Measurements from ENCODE around the gene GAPDH.
"Not testable (repeated sequence)": the region's sequence is repeated elsewhere in the genome, so short reads cannot be mapped to it uniquely, and the experiment has no call there.

Gene GAPDH

GRCh38 chr12:6494968-6495367, 39.3 kb upstream of the GAPDH start:
- no peak for DNase-seq (ENCODE audit: low read depth)
- no peak for TF ChIP-seq CTCF (conservative IDR thresholded peaks at IDR 0.05; ENCODE audit: low read depth, low read length)
- H3K4me3 ChIP-seq (ENCODE audit: low read depth, low read length) = no peak overlapping the region

GRCh38 chr12:6497291-6497690, 37.0 kb upstream of the GAPDH start:
- not testable (repeated sequence) for DNase-seq (ENCODE audit: low read depth)

DNA sequence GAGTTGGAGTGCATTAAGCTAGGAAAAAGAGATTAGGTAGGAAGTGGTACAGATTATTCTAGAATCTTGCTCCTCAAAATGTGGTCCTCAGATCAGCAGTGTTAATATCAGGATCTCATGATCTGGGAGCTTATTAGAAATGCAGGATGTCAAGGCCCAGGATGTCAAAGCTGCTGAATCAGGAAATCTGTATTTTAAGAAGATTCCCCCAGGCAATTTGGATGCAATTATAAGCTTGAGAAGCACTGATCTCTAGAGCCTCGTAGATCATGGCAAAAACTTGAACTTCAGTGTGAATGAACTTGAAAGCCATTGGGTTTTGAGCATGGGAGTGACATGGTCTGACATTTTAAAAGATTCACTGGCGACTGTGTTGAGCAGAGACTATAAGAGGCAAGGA, 33.9 kb upstream of the GAPDH start:
- TF ChIP-seq CTCF (conservative IDR thresholded peaks at IDR 0.05; ENCODE audit: low read depth, low read length) = no peak
- H3K4me3 ChIP-seq (ENCODE audit: low read depth, low read length) = no peak overlapping the region
- DNase-seq (ENCODE audit: low read depth) = no peak

More at GRCh38 chr12:6497291-6497690, 37.0 kb upstream of the GAPDH start:
- not testable (repeated sequence) for H3K4me3 ChIP-seq (ENCODE audit: low read depth, low read length)

GRCh38 chr12:6507102-6507998, 27.0 kb upstream of the GAPDH start:
- TF ChIP-seq CTCF (conservative IDR thresholded peaks at IDR 0.05; ENCODE audit: low read depth, low read length) = no peak
- DNase-seq (ENCODE audit: low read depth) = peak; percentile 39
- no peak overlapping the region for H3K4me3 ChIP-seq (ENCODE audit: low read depth, low read length)

GRCh38 chr12:6508087-6508486, 26.2 kb upstream of the GAPDH start:
- no peak overlapping the region for H3K4me3 ChIP-seq (ENCODE audit: low read depth, low read length)
- no peak for DNase-seq (ENCODE audit: low read depth)
- TF ChIP-seq CTCF (conservative IDR thresholded peaks at IDR 0.05; ENCODE audit: low read depth, low read length) = no peak

- H3K4me3 ChIP-seq (ENCODE audit: low read depth, low read length) = no peak overlapping the region
- TF ChIP-seq CTCF (conservative IDR thresholded peaks at IDR 0.05; ENCODE audit: low read depth, low read length) = no peak
- DNase-seq (ENCODE audit: low read depth) = no peak
Measured at GRCh38 chr12:6520186-6520585, 14.1 kb upstream of the GAPDH start.

DNA sequence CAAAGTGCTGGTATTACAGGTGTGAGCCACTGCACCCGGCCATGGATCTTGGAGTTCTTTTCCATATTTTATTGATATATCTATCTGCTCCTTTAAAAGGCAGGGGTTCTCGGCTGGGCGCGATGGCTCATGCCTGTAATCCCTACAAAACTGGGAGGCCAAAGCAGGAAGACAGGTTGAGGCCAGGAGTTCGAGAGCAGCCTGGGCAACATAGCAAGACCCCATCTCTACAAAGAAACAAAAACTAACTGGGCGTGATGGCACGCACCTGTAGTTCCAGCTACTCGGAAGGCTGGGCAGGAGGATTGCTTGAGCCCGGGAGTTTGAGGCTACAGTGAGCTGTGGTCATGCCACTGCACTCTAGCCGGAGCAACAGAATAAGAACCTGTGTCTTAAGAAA, 12.1 kb upstream of the GAPDH start:
- no peak for DNase-seq (ENCODE audit: low read depth)
- H3K4me3 ChIP-seq (ENCODE audit: low read depth, low read length) = no peak overlapping the region
- no peak for TF ChIP-seq CTCF (conservative IDR thresholded peaks at IDR 0.05; ENCODE audit: low read depth, low read length)

Data from choroid plexus epithelial cell (primary cell).